A549 (cell line): ENCODE data around the gene DCAF5.

Experiments
- CBX2 ChIP-seq: fragments of 200-600 bp; sonication (generic); IDR thresholded peaks from 2 replicates; pipeline ENCODE4 v1.6.1; 2016; ENCODE audit warnings: low read depth, mild to moderate bottlenecking, borderline replicate concordance
- CEBPB ChIP-seq, 2 experiments: fragments of >200 bp in 1 of 2; sonication (Bioruptor Twin) in 1 of 2; formaldehyde crosslinking in 1 of 2; IDR thresholded peaks; 2 replicates each; pipeline ENCODE4 v1.6.1; 2012 to 2016
- EP300 ChIP-seq, 2 experiments: fragments of >200 bp; sonication (Bioruptor Twin); formaldehyde crosslinking; IDR thresholded peaks; 2 replicates in 1 of 2; 3 replicates in 1 of 2; pipeline ENCODE4 v1.6.1; 2016 to 2017
- JUN ChIP-seq, 2 experiments: fragments of >200 bp; sonication (Bioruptor Twin); formaldehyde crosslinking; IDR thresholded peaks; 2 replicates in 1 of 2; 3 replicates in 1 of 2; pipeline ENCODE4 v1.6.1; 2016 to 2017
- MYC ChIP-seq: IDR thresholded peaks from 2 replicates; pipeline ENCODE4 v1.6.1; 2012; ENCODE audit warnings: mild to moderate bottlenecking, inconsistent platforms, low read length, improper control_type of control experiment, borderline replicate concordance
- POLR2A ChIP-seq: IDR thresholded peaks from 2 replicates; pipeline ENCODE4 v1.6.1; 2012; ENCODE audit warnings: mild to moderate bottlenecking, low read length
- RCOR1 ChIP-seq: fragments of 150-350 bp; IDR thresholded peaks from 2 replicates; pipeline ENCODE4 v1.6.1; 2014; ENCODE audit warnings: antibody characterized with exemption, low read length, low read depth
- REST ChIP-seq: fragments of 200-600 bp; sonication (generic); IDR thresholded peaks from 2 replicates; pipeline ENCODE4 v1.6.1; 2016; ENCODE audit warnings: antibody characterized with exemption, mild to moderate bottlenecking, moderate library complexity
- TF ChIP-seq, protein P1 (sequence below): fragments of >200 bp; sonication (Bioruptor Twin); formaldehyde crosslinking; IDR thresholded peaks from 3 replicates; pipeline ENCODE4 v1.5.1; 2016

DNA sequence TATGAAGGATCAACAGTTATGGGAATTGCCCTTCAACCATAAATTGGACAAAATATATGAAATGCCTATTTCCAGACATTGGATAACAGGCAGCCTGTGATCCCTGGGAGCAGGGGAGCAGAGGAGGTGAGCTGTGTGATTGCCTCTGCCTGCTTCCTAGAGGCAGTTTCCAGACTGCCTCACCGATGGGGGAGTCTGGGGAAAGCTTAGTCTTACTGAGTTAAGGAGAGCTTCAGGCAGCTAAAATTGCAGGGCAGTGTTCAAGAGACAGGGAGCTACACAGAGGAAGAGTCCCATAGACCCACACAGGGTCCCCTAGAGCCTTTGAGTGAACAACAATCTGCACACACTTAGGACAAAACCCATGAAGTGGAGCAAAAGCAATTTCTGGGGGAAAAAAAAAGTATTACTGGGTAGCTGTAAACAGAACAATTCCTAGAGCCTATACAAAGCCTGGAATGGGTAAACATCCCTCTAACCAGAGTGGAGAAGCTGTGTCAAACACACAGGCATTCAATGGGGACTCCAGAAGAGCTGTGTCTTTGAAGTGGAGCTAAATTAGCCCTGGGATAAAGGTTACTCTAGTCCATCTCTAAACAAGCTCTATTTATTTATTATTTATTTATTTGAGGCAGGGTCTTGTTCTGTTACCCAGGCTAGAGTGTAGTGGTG lies 125.5 kb downstream of the DCAF5 start:
- TF ChIP-seq, protein P1, sequence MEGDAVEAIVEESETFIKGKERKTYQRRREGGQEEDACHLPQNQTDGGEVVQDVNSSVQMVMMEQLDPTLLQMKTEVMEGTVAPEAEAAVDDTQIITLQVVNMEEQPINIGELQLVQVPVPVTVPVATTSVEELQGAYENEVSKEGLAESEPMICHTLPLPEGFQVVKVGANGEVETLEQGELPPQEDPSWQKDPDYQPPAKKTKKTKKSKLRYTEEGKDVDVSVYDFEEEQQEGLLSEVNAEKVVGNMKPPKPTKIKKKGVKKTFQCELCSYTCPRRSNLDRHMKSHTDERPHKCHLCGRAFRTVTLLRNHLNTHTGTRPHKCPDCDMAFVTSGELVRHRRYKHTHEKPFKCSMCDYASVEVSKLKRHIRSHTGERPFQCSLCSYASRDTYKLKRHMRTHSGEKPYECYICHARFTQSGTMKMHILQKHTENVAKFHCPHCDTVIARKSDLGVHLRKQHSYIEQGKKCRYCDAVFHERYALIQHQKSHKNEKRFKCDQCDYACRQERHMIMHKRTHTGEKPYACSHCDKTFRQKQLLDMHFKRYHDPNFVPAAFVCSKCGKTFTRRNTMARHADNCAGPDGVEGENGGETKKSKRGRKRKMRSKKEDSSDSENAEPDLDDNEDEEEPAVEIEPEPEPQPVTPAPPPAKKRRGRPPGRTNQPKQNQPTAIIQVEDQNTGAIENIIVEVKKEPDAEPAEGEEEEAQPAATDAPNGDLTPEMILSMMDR: no peak
- TF ChIP-seq JUN (IDR thresholded peaks at IDR 0.05) (no peak), CBX2 (no peak), MYC (no peak), RCOR1 (no peak), EP300 (IDR thresholded peaks at IDR 0.05) (no peak), POLR2A (no peak), REST (no peak), CEBPB (IDR thresholded peaks at IDR 0.05) (no peak)
